H9 (cell line): ENCODE results near the gene CARS1. TPM values are rescaled to one million over a fixed set of nuclear protein-coding genes. Genes with fewer than 3 reads are reported as not detected.

Experiments used
- DNase-seq: peaks from one replicate; pipeline ENCODE4 v3.0.0-alpha.2; 2017
- H2AFZ ChIP-seq: one replicate; pipeline ENCODE4 v1.6.1; 2013; ENCODE audit warnings: mild to moderate bottlenecking, low read length, control low read depth, moderate library complexity
- H2AK5ac ChIP-seq: 2 replicates; pipeline ENCODE4 v1.6.1; 2013; ENCODE audit warnings: low read length, control low read depth, mixed read lengths; ENCODE audit not compliant: insufficient read length
- H2BK120ac ChIP-seq: one replicate; pipeline ENCODE4 v1.6.1; 2013; ENCODE audit warnings: low read depth, mild to moderate bottlenecking, low read length, control low read depth, inconsistent platforms; ENCODE audit not compliant: poor library complexity, severe bottlenecking
- H2BK12ac ChIP-seq: 2 replicates; pipeline ENCODE4 v1.6.1; 2013; ENCODE audit warnings: low read length, control low read depth, mixed read lengths, low read depth; ENCODE audit not compliant: insufficient read length
- H2BK15ac ChIP-seq: 2 replicates; pipeline ENCODE4 v1.6.1; 2013; ENCODE audit warnings: low read depth, low read length, control low read depth
- H2BK20ac ChIP-seq: one replicate; pipeline ENCODE4 v1.6.1; 2013; ENCODE audit warnings: low read depth, mild to moderate bottlenecking, low read length, control low read depth, inconsistent platforms; ENCODE audit not compliant: poor library complexity, severe bottlenecking
- H2BK5ac ChIP-seq: 2 replicates; pipeline ENCODE4 v1.6.1; 2013; ENCODE audit warnings: low read length, control low read depth, mixed read lengths; ENCODE audit not compliant: insufficient read length
- H3K14ac ChIP-seq: 2 replicates; pipeline ENCODE4 v1.6.1; 2013; ENCODE audit warnings: low read length, control low read depth; ENCODE audit not compliant: insufficient read depth
- H3K18ac ChIP-seq: 2 replicates; pipeline ENCODE4 v1.6.1; 2013; ENCODE audit warnings: low read depth, mild to moderate bottlenecking, mixed read lengths, low read length, control low read depth; ENCODE audit not compliant: insufficient read length
- H3K23ac ChIP-seq: 2 replicates; pipeline ENCODE4 v1.6.1; 2013; ENCODE audit warnings: low read length, control low read depth, mixed read lengths, low read depth; ENCODE audit not compliant: insufficient read length
- H3K23me2 ChIP-seq: 2 replicates; pipeline ENCODE4 v1.6.1; 2013; ENCODE audit warnings: low read depth, mild to moderate bottlenecking, mixed read lengths, low read length, control low read depth; ENCODE audit not compliant: insufficient read length, poor library complexity, severe bottlenecking
- H3K27ac ChIP-seq: 2 replicates; pipeline ENCODE4 v1.5.1; 2013; ENCODE audit warnings: low read length, control low read depth, mixed read lengths, low read depth; ENCODE audit not compliant: insufficient read length
- H3K27me3 ChIP-seq: 2 replicates; pipeline ENCODE4 v1.6.1; 2013; ENCODE audit warnings: low read length, control low read depth, inconsistent platforms; ENCODE audit not compliant: insufficient read depth
- H3K4ac ChIP-seq: 2 replicates; pipeline ENCODE4 v1.6.1; 2013; ENCODE audit warnings: low read depth, mild to moderate bottlenecking, control low read depth, inconsistent platforms, low read length, moderate library complexity
- H3K4me1 ChIP-seq: 2 replicates; pipeline ENCODE4 v1.6.1; 2013; ENCODE audit warnings: low read length, control low read depth, inconsistent platforms; ENCODE audit not compliant: insufficient read depth
- H3K4me2 ChIP-seq: 2 replicates; pipeline ENCODE4 v1.6.1; 2013; ENCODE audit warnings: low read length, control low read depth, mixed read lengths; ENCODE audit not compliant: insufficient read length, insufficient read depth
- H3K56ac ChIP-seq: 2 replicates; pipeline ENCODE4 v1.6.1; 2013; ENCODE audit warnings: low read depth, mild to moderate bottlenecking, mixed read lengths, low read length, control low read depth; ENCODE audit not compliant: insufficient read length
- H3K79me1 ChIP-seq: 2 replicates; pipeline ENCODE4 v1.6.1; 2013; ENCODE audit warnings: low read depth, mild to moderate bottlenecking, moderate library complexity, low read length, control low read depth, inconsistent platforms; ENCODE audit not compliant: insufficient read depth, poor library complexity, severe bottlenecking
- H3K79me2 ChIP-seq: 2 replicates; pipeline ENCODE4 v1.6.1; 2013; ENCODE audit warnings: low read length, control low read depth, inconsistent platforms; ENCODE audit not compliant: insufficient read depth
- H3K9ac ChIP-seq: 2 replicates; pipeline ENCODE4 v1.6.1; 2013; ENCODE audit warnings: low read length, control low read depth, mixed read lengths; ENCODE audit not compliant: insufficient read length; ENCODE audit errors: extremely low read depth
- H3K9me3 ChIP-seq: one replicate; pipeline ENCODE4 v1.6.1; 2013; ENCODE audit warnings: low read depth, low read length, inconsistent platforms; ENCODE audit not compliant: control insufficient read depth
- H3T11ph ChIP-seq: one replicate; pipeline ENCODE4 v1.6.1; 2013; ENCODE audit warnings: mild to moderate bottlenecking, low read length, control low read depth, inconsistent platforms
- H4K20me1 ChIP-seq: one replicate; pipeline ENCODE4 v1.6.1; 2013; ENCODE audit not compliant: control insufficient read depth, insufficient read length, insufficient read depth
- H4K5ac ChIP-seq: 2 replicates; pipeline ENCODE4 v1.6.1; 2013; ENCODE audit warnings: low read depth, mild to moderate bottlenecking, mixed read lengths, low read length, control low read depth; ENCODE audit not compliant: insufficient read length
- H4K8ac ChIP-seq: replicated peaks from 2 replicates; pipeline ENCODE4 v1.6.1; 2013; ENCODE audit warnings: low read length, control low read depth, mixed read lengths, low read depth; ENCODE audit not compliant: insufficient read length
- H4K91ac ChIP-seq: 2 replicates; pipeline ENCODE4 v1.6.1; 2013; ENCODE audit warnings: low read depth, mild to moderate bottlenecking, moderate library complexity, mixed read lengths, low read length, control low read depth; ENCODE audit not compliant: insufficient read length
- H3K27ac Mint-ChIP-seq, 3 experiments: 2 replicates in 2 of 3; 3 replicates in 1 of 3; pipeline ENCODE4 v1.8.0; 2020 to 2021; ENCODE audit warnings: mixed read lengths in 3 of 3, mild to moderate bottlenecking in 1 of 3, moderate library complexity in 1 of 3
- H3K27me3 Mint-ChIP-seq: 2 replicates; pipeline ENCODE4 v1.8.0; 2021; ENCODE audit warnings: low read depth, mild to moderate bottlenecking, moderate library complexity, mixed read lengths
- H3K36me3 Mint-ChIP-seq, 3 experiments: 2 replicates in 2 of 3; 3 replicates in 1 of 3; pipeline ENCODE4 v1.8.0; 2020 to 2021; ENCODE audit warnings: low read depth in 3 of 3, mixed read lengths in 3 of 3; ENCODE audit not compliant: insufficient read depth in 1 of 3
- H3K4me1 Mint-ChIP-seq, 2 experiments: 2 replicates each; pipeline ENCODE4 v1.8.0; 2020; ENCODE audit warnings: mixed read lengths in 2 of 2
- H3K4me3 Mint-ChIP-seq, 2 experiments: 2 replicates in 1 of 2; 3 replicates in 1 of 2; pipeline ENCODE4 v1.8.0; 2020 to 2021; ENCODE audit warnings: mild to moderate bottlenecking in 2 of 2, mixed read lengths in 2 of 2, moderate library complexity in 1 of 2
- H3K9me3 Mint-ChIP-seq, 2 experiments: 2 replicates in 1 of 2; 3 replicates in 1 of 2; pipeline ENCODE4 v1.8.0; 2020; ENCODE audit warnings: mild to moderate bottlenecking in 2 of 2, mixed read lengths in 2 of 2, moderate library complexity in 1 of 2
- CTCF ChIP-seq: fragments of 200-600 bp; sonication (generic); conservative IDR thresholded peaks from 3 replicates; pipeline ENCODE4 v1.8.0; 2021; ENCODE audit warnings: antibody characterized with exemption, mild to moderate bottlenecking
- WGBS: extraction: QIAGEN DNeasy Blood & Tissue Kit; methylation state at CpG from one replicate; pipeline ENCODE4 v1.1.7; 2013; ENCODE audit warnings: missing lambda C conversion rate, low lambda C conversion rate, mixed read lengths; ENCODE audit not compliant: insufficient read length; ENCODE audit errors: extremely low coverage; 5-methylcytosine and 5-hydroxymethylcytosine counted together
- total RNA-seq: library from RNA; stranded (reverse); gene quantifications from 2 replicates; pipeline ENCODE4 v1.2.1, GENCODE V29; 2021

Gene CARS1
- total RNA-seq, 1 experiment from 2014 or later: 92.3 TPM

- H3K9me3 Mint-ChIP-seq: peaks cover 4 to 5% of the 10 kb centered on the region in 2 experiments; a peak in 2 of 5 replicates
Observed at GRCh38 chr11:3094223-3094824, 37.1 kb upstream of the CARS1 start.

More at GRCh38 chr11:3094223-3094824, 37.1 kb upstream of the CARS1 start:
- no peak overlapping the region for H3K18ac ChIP-seq
- H2AK5ac ChIP-seq: no peak overlapping the region
- H3K4ac ChIP-seq: no peak overlapping the region
- H2BK20ac ChIP-seq: no peak overlapping the region
- no peak overlapping the region for H3K4me2 ChIP-seq
- WGBS: no CpG with 5 or more reads among the region's 21 CpGs
- no peak overlapping the region for H4K8ac ChIP-seq
- no peak overlapping the region for H2BK5ac ChIP-seq
- no peak overlapping the region for H3K9ac ChIP-seq
- no peaks in the 10 kb centered on the region for H3K4me1 ChIP-seq
- no peak overlapping the region for H3K56ac ChIP-seq
- Mint-ChIP-seq H3K4me3 (no peak overlapping the region), H3K27me3 (peaks cover 3% of the 10 kb centered on the region; the same call in 1 of the 2 replicates), H3K27ac (no peak overlapping the region), H3K4me1 (peaks cover 12 to 24% of the 10 kb centered on the region in 2 experiments), H3K36me3 (peaks cover under 1 to 8% (median 2%) of the 10 kb centered on the region in 3 experiments; a peak in 6 of 7 replicates)
- H3K27ac ChIP-seq: no peak overlapping the region
- no peaks in the 10 kb centered on the region for H3K27me3 ChIP-seq
- no peaks in the 10 kb centered on the region for H3K23me2 ChIP-seq
- H3K23ac ChIP-seq: no peak overlapping the region
- no peaks in the 10 kb centered on the region for H3K79me1 ChIP-seq
- H3K14ac ChIP-seq: no peak overlapping the region
- no peak overlapping the region for H4K5ac ChIP-seq
- H4K91ac ChIP-seq: no peak overlapping the region
- no peak overlapping the region for H2BK15ac ChIP-seq
- H3T11ph ChIP-seq: no peak overlapping the region
- no peak overlapping the region for H2BK12ac ChIP-seq
- TF ChIP-seq CTCF: no peak
- H4K20me1 ChIP-seq: no peaks in the 10 kb centered on the region
- DNase-seq: no peak
- H3K9me3 ChIP-seq: no peaks in the 10 kb centered on the region
- H2BK120ac ChIP-seq: no peak overlapping the region
- no peak overlapping the region for H2AFZ ChIP-seq
- H3K79me2 ChIP-seq: no peaks in the 10 kb centered on the region
